WTC11 (cell line): ENCODE data around the gene CPXM2. TPM values are rescaled to one million over a fixed set of nuclear protein-coding genes. Genes with fewer than 3 reads are reported as not detected.

ENCODE experiments used
- ATAC-seq: fragments of 200-7000 bp; cut with Tn5 transposase; 2 replicates; pipeline ENCODE4 v1.10.0; 2021; ENCODE audit warnings: mild to moderate bottlenecking, moderate library complexity
- CTCF ChIA-PET: fragments of 300-600 bp; sonication (Branson Sonifier 250); formaldehyde crosslinking; loops from one replicate; lab custom pipeline; 2021; ENCODE audit warnings: antibody characterized with exemption; lab: Charles Lee
- POLR2A ChIA-PET: fragments of 350-600 bp; sonication (Branson Sonifier 250); formaldehyde crosslinking; loops from one replicate; lab custom pipeline; 2021; ENCODE audit warnings: antibody characterized with exemption; lab: Charles Lee
- DNase-seq: peaks from one replicate; pipeline ENCODE4 v3.0.0; 2021; ENCODE audit warnings: low spot score
- H3K27ac Mint-ChIP-seq: 2 replicates; pipeline ENCODE4 v1.8.0; 2021; ENCODE audit warnings: mixed read lengths
- H3K27me3 Mint-ChIP-seq: 2 replicates; pipeline ENCODE4 v1.8.0; 2021; ENCODE audit warnings: low read depth, mild to moderate bottlenecking, moderate library complexity, mixed read lengths
- H3K36me3 Mint-ChIP-seq: 2 replicates; pipeline ENCODE4 v1.8.0; 2021; ENCODE audit warnings: mixed read lengths
- H3K4me1 Mint-ChIP-seq: 2 replicates; pipeline ENCODE4 v1.8.0; 2022; ENCODE audit warnings: mixed read lengths
- H3K4me3 Mint-ChIP-seq: 2 replicates; pipeline ENCODE4 v1.8.0; 2021; ENCODE audit warnings: mild to moderate bottlenecking, moderate library complexity, mixed read lengths
- H3K9me3 Mint-ChIP-seq: 2 replicates; pipeline ENCODE4 v1.8.0; 2021; ENCODE audit warnings: mixed read lengths
- ESRRA ChIP-seq: sonication (generic); formaldehyde crosslinking; IDR thresholded peaks from 2 replicates; pipeline ENCODE4 v1.8.1; 2022; ENCODE audit warnings: mild to moderate bottlenecking, missing genetic modification reagents, borderline replicate concordance
- GRHL2 ChIP-seq: fragments of 250-450 bp; sonication (Bioruptor Pico); IDR thresholded peaks from 2 replicates; pipeline ENCODE4 v1.8.0; 2022; ENCODE audit warnings: mild to moderate bottlenecking, moderate library complexity; ENCODE audit not compliant: insufficient replicate concordance, severe bottlenecking
- HMGA2 ChIP-seq: fragments of 250-450 bp; sonication (Bioruptor Pico); IDR thresholded peaks from 2 replicates; pipeline ENCODE4 v1.4.0; 2021; ENCODE audit warnings: mild to moderate bottlenecking, moderate library complexity
- KAT7 ChIP-seq: sonication (generic); formaldehyde crosslinking; IDR thresholded peaks from 2 replicates; pipeline ENCODE4 v1.8.1; 2023; ENCODE audit warnings: missing genetic modification reagents, mild to moderate bottlenecking, borderline replicate concordance
- NR1H2 ChIP-seq: sonication (generic); formaldehyde crosslinking; IDR thresholded peaks from 2 replicates; pipeline ENCODE4 v1.9.0; 2021; ENCODE audit warnings: mild to moderate bottlenecking, moderate library complexity, missing genetic modification reagents
- NR2C2 ChIP-seq: sonication (generic); formaldehyde crosslinking; IDR thresholded peaks from 2 replicates; pipeline ENCODE4 v1.8.0; 2022; ENCODE audit warnings: mild to moderate bottlenecking, missing genetic modification reagents
- SMAD4 ChIP-seq: sonication (generic); formaldehyde crosslinking; IDR thresholded peaks from 2 replicates; pipeline ENCODE4 v1.8.0; 2022; ENCODE audit warnings: mild to moderate bottlenecking, missing genetic modification reagents
- ZNF121 ChIP-seq: sonication (generic); formaldehyde crosslinking; IDR thresholded peaks from 2 replicates; pipeline ENCODE4 v1.8.0; 2023; ENCODE audit warnings: missing genetic modification reagents
- ZNF138 ChIP-seq: sonication (generic); formaldehyde crosslinking; conservative IDR thresholded peaks from 2 replicates; pipeline ENCODE4 v1.8.1; 2022; ENCODE audit warnings: mild to moderate bottlenecking, moderate library complexity, missing genetic modification reagents
- ZNF232 ChIP-seq: sonication (generic); formaldehyde crosslinking; IDR thresholded peaks from 2 replicates; pipeline ENCODE4 v1.8.0; 2022; ENCODE audit warnings: mild to moderate bottlenecking, missing genetic modification reagents
- ZNF263 ChIP-seq: sonication (generic); formaldehyde crosslinking; IDR thresholded peaks from 2 replicates; pipeline ENCODE4 v1.8.1; 2022; ENCODE audit warnings: low read depth, mild to moderate bottlenecking, moderate library complexity, missing genetic modification reagents
- ZNF317 ChIP-seq: sonication (generic); formaldehyde crosslinking; IDR thresholded peaks from 2 replicates; pipeline ENCODE4 v1.8.1; 2023; ENCODE audit warnings: low read depth, mild to moderate bottlenecking, moderate library complexity, missing genetic modification reagents, borderline replicate concordance
- ZNF416 ChIP-seq: fragments of 250-450 bp; sonication (Bioruptor Pico); IDR thresholded peaks from 2 replicates; pipeline ENCODE4 v1.9.0; 2021; ENCODE audit warnings: mild to moderate bottlenecking, inconsistent platforms
- ZNF423 ChIP-seq: fragments of 250-450 bp; sonication (Bioruptor Pico); IDR thresholded peaks from 2 replicates; pipeline ENCODE4 v2.1.2; 2022; ENCODE audit warnings: mild to moderate bottlenecking, moderate library complexity
- ZNF671 ChIP-seq: fragments of 250-450 bp; sonication (Bioruptor Pico); IDR thresholded peaks from 2 replicates; pipeline ENCODE4 v1.8.0; 2021; ENCODE audit warnings: mild to moderate bottlenecking
- total RNA-seq: library from RNA; stranded (reverse); gene quantifications from 3 replicates; pipeline ENCODE4 v1.2.3, GENCODE V29; 2021
- TF ChIP-seq, protein P1 (sequence below): sonication (generic); formaldehyde crosslinking; IDR thresholded peaks from 2 replicates; pipeline ENCODE4 v1.8.0; 2022; ENCODE audit warnings: mild to moderate bottlenecking, missing genetic modification reagents
- TF ChIP-seq, protein P2 (sequence below): sonication (generic); formaldehyde crosslinking; IDR thresholded peaks from 2 replicates; pipeline ENCODE4 v1.8.0; 2022; ENCODE audit warnings: mild to moderate bottlenecking, missing genetic modification reagents
- TF ChIP-seq, protein P3 (sequence below): sonication (generic); formaldehyde crosslinking; IDR thresholded peaks from 2 replicates; pipeline ENCODE4 v1.8.1; 2023; ENCODE audit warnings: mild to moderate bottlenecking, missing genetic modification reagents, moderate library complexity
- TF ChIP-seq, protein P4 (sequence below): fragments of 200-600 bp; IDR thresholded peaks from 2 replicates; pipeline ENCODE4 v1.8.0; 2022; ENCODE audit warnings: antibody characterized with exemption
- TF ChIP-seq, protein P5 (sequence below): sonication (generic); formaldehyde crosslinking; IDR thresholded peaks from 2 replicates; pipeline ENCODE4 v1.8.0; 2023; ENCODE audit warnings: mild to moderate bottlenecking, missing genetic modification reagents
- TF ChIP-seq, protein P6 (sequence below): sonication (generic); formaldehyde crosslinking; IDR thresholded peaks from 2 replicates; pipeline ENCODE4 v1.8.0; 2022; ENCODE audit warnings: mild to moderate bottlenecking, missing genetic modification reagents

The CPXM2 gene
- total RNA-seq, 1 experiment from 2014 or later: 3.4 TPM

DNA sequence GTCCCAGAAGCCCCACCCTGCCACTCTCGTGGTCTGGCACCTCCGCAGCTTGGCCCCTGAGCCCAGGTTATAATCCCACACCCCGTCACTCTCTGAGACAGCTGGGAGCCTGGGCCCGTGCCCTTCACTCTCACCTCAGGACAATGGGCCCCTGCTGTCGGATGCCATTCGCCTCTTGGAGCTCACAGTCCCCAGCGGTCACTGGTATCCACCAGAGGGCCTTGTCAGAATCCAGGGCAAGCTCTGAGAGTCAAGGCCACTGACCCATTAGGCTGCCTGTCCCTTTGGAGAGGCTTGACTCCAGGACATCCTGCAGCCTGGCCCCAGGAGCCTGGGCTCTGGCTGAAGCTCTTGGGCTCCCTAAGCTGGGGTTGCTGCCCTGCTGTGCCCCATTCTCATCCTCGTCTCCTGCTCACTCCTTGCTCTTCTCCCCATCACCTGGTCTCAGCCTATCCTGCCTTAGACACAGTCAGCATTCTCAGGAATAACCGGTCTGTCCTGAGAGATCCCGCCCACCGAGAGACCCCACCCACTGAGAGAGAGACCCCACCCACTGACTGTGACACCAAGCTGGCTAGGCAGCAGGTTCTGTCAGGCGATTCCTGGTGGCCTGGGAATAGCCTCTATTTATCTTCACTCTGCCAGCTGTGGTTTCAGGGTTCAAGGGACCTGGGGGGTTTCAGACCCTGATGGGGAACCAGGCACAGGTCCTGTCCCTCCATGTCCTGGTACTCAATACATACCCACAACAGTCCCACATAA lies 27.7 kb downstream of the CPXM2 start:
- Mint-ChIP-seq H3K36me3 (0 out of 2 replicates have a peak, but pooled peaks cover 4% of the 10 kb centered on the region), H3K27ac (no peak overlapping the region), H3K9me3 (no peaks in the 10 kb centered on the region), H3K4me3 (no peak overlapping the region), H3K4me1 (peaks cover 26% of the 10 kb centered on the region), H3K27me3 (no peaks in the 10 kb centered on the region)
- CTCF ChIA-PET: interaction anchor here (0.9 to 1.4 kb wide), 4 partner anchors 12 to 176 kb away, joined by 3 to 5 read pairs (median 3); no protein-coding TSS in a partner anchor
- ATAC-seq (peak; percentile 80), DNase-seq (peak; percentile 50)
- TF ChIP-seq, protein P1, sequence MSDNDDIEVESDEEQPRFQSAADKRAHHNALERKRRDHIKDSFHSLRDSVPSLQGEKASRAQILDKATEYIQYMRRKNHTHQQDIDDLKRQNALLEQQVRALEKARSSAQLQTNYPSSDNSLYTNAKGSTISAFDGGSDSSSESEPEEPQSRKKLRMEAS (CRISPR knock-in tag): no peak
- POLR2A ChIA-PET: interaction anchor here (0.5 kb wide), 1 partner anchor 648 kb away, joined by 3 read pairs; no protein-coding TSS in a partner anchor

DNA sequence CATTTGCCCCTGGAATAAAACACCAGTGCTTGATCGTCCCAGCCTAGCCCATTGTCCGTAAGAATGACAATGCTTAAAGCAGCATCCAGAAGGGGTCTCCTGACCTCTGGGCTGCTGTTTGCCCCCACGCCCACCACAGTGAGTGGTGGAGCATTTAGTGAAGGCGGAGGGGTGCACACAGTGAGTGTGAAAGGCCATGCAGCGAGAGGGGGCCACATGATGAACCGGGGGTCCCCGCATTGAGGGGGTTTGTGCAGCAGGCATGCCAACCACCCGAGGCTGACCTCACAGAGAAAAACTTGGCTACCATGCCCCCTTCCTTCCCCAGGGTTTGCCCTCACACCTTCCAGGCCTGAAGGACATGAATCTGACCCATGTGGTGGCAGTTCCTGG lies 28.4 kb downstream of the CPXM2 start:
- no peak for TF ChIP-seq KAT7 (CRISPR knock-in tag)
- no peak for TF ChIP-seq ZNF138 (CRISPR knock-in tag)
- TF ChIP-seq HMGA2 (CRISPR knock-in tag): no peak
- TF ChIP-seq ESRRA (CRISPR knock-in tag): no peak
- no peak for TF ChIP-seq ZNF416 (CRISPR knock-in tag)
- TF ChIP-seq, protein P2, sequence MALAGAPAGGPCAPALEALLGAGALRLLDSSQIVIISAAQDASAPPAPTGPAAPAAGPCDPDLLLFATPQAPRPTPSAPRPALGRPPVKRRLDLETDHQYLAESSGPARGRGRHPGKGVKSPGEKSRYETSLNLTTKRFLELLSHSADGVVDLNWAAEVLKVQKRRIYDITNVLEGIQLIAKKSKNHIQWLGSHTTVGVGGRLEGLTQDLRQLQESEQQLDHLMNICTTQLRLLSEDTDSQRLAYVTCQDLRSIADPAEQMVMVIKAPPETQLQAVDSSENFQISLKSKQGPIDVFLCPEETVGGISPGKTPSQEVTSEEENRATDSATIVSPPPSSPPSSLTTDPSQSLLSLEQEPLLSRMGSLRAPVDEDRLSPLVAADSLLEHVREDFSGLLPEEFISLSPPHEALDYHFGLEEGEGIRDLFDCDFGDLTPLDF (CRISPR knock-in tag): no peak
- TF ChIP-seq ZNF232 (CRISPR knock-in tag): no peak
- TF ChIP-seq, protein P3, sequence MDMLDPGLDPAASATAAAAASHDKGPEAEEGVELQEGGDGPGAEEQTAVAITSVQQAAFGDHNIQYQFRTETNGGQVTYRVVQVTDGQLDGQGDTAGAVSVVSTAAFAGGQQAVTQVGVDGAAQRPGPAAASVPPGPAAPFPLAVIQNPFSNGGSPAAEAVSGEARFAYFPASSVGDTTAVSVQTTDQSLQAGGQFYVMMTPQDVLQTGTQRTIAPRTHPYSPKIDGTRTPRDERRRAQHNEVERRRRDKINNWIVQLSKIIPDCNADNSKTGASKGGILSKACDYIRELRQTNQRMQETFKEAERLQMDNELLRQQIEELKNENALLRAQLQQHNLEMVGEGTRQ: no peak
- CTCF ChIA-PET: interaction anchor here (1.0 to 1.5 kb wide), 2 partner anchors 34 to 281 kb away, joined by 3 to 5 read pairs; no protein-coding TSS in a partner anchor
- H3K27me3 Mint-ChIP-seq: no peaks in the 10 kb centered on the region
- peaks cover 29% of the 10 kb centered on the region for H3K4me1 Mint-ChIP-seq
- no peak overlapping the region for H3K4me3 Mint-ChIP-seq
- 0 out of 2 replicates have a peak, but pooled peaks cover 4% of the 10 kb centered on the region for H3K36me3 Mint-ChIP-seq
- H3K27ac Mint-ChIP-seq: no peak overlapping the region
- no peak for DNase-seq
- POLR2A ChIA-PET: no interaction called here
- no peak for ATAC-seq
- no peaks in the 10 kb centered on the region for H3K9me3 Mint-ChIP-seq

DNA sequence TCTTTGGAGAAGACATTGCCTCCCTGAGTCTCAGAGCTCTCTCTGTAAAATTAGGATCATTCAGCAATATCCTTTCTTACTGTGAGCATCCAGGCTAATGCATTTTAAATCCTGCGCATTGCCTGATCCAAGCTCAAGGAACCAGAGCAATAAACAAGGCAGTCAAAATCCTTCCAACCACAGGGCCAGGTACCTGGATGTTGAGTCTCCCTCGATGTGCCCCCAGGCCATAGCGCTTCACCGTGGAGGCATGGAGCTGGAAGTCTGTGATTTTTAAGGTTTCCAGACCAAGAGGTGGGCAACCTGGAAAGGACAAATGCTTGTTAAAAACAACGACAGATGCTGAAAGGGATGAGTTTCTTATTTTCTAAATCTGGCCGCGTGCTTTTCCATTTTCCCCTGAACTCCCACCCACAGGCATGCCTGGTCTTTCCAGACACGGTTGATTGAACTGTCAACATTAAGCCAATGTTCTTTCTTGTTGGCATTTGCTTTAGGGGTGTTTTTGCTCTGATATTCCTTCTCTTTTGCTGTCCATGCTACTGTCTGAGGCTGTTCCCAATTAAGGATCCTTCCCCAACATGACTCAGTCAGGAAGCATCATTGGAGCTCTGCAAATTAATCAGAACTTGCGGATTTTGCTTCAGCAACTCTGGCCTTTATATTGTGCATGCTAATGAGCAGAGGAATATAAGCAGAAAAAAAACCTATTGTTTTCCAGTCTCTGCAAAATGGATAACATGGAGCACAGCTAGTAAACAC lies 29.0 kb downstream of the CPXM2 start:
- no peak overlapping the region for H3K27ac Mint-ChIP-seq
- CTCF ChIA-PET: interaction anchor here (1.0 to 1.5 kb wide), 2 partner anchors 34 to 280 kb away, joined by 3 read pairs; no protein-coding TSS in a partner anchor
- ATAC-seq: no peak
- H3K27me3 Mint-ChIP-seq: no peaks in the 10 kb centered on the region
- no peak overlapping the region for H3K4me3 Mint-ChIP-seq
- H3K4me1 Mint-ChIP-seq: peaks cover 27% of the 10 kb centered on the region
- no peaks in the 10 kb centered on the region for H3K9me3 Mint-ChIP-seq
- DNase-seq: no peak
- H3K36me3 Mint-ChIP-seq: 0 out of 2 replicates have a peak, but pooled peaks cover 4% of the 10 kb centered on the region
- POLR2A ChIA-PET: no interaction called here
- TF ChIP-seq SMAD4 (CRISPR knock-in tag) (no peak), ZNF121 (CRISPR knock-in tag) (no peak), ZNF423 (CRISPR knock-in tag) (no peak), ESRRA (CRISPR knock-in tag) (no peak), NR1H2 (CRISPR knock-in tag) (no peak), ZNF263 (CRISPR knock-in tag) (no peak), GRHL2 (CRISPR knock-in tag) (no peak), ZNF671 (CRISPR knock-in tag) (no peak), NR2C2 (no peak), ZNF317 (CRISPR knock-in tag) (no peak)
- TF ChIP-seq, protein P3: no peak
- TF ChIP-seq, protein P4, sequence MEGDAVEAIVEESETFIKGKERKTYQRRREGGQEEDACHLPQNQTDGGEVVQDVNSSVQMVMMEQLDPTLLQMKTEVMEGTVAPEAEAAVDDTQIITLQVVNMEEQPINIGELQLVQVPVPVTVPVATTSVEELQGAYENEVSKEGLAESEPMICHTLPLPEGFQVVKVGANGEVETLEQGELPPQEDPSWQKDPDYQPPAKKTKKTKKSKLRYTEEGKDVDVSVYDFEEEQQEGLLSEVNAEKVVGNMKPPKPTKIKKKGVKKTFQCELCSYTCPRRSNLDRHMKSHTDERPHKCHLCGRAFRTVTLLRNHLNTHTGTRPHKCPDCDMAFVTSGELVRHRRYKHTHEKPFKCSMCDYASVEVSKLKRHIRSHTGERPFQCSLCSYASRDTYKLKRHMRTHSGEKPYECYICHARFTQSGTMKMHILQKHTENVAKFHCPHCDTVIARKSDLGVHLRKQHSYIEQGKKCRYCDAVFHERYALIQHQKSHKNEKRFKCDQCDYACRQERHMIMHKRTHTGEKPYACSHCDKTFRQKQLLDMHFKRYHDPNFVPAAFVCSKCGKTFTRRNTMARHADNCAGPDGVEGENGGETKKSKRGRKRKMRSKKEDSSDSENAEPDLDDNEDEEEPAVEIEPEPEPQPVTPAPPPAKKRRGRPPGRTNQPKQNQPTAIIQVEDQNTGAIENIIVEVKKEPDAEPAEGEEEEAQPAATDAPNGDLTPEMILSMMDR: no peak
- TF ChIP-seq, protein P5, sequence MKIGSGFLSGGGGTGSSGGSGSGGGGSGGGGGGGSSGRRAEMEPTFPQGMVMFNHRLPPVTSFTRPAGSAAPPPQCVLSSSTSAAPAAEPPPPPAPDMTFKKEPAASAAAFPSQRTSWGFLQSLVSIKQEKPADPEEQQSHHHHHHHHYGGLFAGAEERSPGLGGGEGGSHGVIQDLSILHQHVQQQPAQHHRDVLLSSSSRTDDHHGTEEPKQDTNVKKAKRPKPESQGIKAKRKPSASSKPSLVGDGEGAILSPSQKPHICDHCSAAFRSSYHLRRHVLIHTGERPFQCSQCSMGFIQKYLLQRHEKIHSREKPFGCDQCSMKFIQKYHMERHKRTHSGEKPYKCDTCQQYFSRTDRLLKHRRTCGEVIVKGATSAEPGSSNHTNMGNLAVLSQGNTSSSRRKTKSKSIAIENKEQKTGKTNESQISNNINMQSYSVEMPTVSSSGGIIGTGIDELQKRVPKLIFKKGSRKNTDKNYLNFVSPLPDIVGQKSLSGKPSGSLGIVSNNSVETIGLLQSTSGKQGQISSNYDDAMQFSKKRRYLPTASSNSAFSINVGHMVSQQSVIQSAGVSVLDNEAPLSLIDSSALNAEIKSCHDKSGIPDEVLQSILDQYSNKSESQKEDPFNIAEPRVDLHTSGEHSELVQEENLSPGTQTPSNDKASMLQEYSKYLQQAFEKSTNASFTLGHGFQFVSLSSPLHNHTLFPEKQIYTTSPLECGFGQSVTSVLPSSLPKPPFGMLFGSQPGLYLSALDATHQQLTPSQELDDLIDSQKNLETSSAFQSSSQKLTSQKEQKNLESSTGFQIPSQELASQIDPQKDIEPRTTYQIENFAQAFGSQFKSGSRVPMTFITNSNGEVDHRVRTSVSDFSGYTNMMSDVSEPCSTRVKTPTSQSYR (CRISPR knock-in tag): no peak
- TF ChIP-seq, protein P6, sequence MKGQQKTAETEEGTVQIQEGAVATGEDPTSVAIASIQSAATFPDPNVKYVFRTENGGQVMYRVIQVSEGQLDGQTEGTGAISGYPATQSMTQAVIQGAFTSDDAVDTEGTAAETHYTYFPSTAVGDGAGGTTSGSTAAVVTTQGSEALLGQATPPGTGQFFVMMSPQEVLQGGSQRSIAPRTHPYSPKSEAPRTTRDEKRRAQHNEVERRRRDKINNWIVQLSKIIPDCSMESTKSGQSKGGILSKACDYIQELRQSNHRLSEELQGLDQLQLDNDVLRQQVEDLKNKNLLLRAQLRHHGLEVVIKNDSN (CRISPR knock-in tag): no peak
